Epithelial cell of proximal tubule (primary cell): ENCODE data around the gene WBP1. TPM values are rescaled to one million over a fixed set of nuclear protein-coding genes. Genes with fewer than 3 reads are reported as not detected.

Experiments used
- DNase-seq: peaks from one replicate; pipeline ENCODE4 v3.0.0-alpha.2; 2011; ENCODE audit warnings: low read depth
- H3K4me3 ChIP-seq: 2 replicates; pipeline ENCODE4 v1.5.1; 2011; ENCODE audit warnings: low read depth, mild to moderate bottlenecking, low read length
- CTCF ChIP-seq: conservative IDR thresholded peaks from 2 replicates; pipeline ENCODE4 v1.5.1; 2012; ENCODE audit warnings: low read depth, mild to moderate bottlenecking, low read length
- total RNA-seq: library from RNA; depleted of rRNA; stranded (reverse); fragments of >200 nt; gene quantifications from 2 replicates; pipeline ENCODE4 v1.2.3, GENCODE V29; 2015

WBP1 gene
- total RNA-seq: 36.2 and 84.3 TPM in 2 replicates

GRCh38 chr2:74458132-74458937, at the start of gene WBP1:
WBP1 (plus strand) TSS chr2:74458438; CDS start chr2:74458603, 165 bp downstream.
- peak; percentile 100 for DNase-seq
- TF ChIP-seq CTCF: no peak
- peak within 1 kb of the TSS; percentile 98 for H3K4me3 ChIP-seq

DNA sequence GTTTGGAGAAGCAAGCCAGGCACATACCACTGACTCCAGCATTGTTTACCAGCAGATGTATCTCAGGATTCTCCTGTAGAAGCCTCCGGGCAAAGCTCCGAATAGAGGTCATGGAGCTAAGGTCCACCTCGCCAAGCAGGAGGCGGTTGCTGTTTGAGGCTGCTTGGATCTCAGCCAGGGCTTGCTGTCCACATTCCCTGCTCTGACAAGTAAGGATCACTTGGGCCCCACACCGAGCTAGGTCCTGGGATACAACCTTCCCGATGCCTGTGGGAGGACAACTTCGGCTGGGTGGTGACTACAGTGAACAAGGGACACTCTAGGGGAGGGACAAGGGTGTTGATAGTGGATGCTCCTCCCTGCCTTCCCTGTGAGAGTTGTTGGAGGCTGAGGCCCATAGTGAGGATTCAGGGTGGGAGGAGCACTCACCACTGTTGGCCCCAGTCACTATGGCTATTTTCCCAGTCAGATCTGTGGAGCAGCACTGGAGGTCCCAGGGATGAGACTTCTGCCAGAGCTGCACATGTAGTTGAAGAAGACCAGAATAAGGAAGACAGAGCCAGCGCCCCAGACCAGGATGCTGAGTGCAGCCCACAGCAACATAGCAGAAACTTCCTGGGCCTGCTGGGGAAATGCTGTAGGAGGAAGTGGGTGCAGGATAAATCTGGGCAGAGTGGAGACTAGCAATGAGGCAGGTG, 45.1 kb upstream of the WBP1 start:
- no peak for TF ChIP-seq CTCF
- no peak for DNase-seq
- no peak overlapping the region for H3K4me3 ChIP-seq

DNA sequence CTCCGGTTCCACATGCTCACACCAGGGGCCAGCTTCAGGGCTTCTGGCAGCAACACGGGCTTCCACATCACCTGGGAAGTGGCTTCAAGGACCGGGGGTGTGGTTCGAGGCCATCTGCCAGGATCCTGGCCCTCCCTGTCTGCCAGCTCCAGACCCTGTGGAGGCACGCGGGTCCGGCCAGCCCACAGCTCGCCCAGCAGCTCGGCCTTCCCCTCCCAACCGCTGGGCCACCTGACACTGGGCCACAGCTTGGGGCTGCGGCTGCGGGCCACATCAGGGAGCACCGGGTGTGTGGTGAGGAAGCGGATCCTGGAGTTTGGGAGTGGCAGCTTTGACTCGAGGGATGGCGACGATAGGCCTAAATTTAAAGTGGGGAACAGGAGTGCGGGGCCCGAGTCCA, 43.8 kb upstream of the WBP1 start:
- no peak for DNase-seq
- no peak for TF ChIP-seq CTCF
- peak overlapping the region; percentile 64 for H3K4me3 ChIP-seq

GRCh38 chr2:74414881-74415761, 43.1 kb upstream of the WBP1 start:
- TF ChIP-seq CTCF: peak; percentile 32
- peak overlapping the region; percentile 64 for H3K4me3 ChIP-seq
- DNase-seq: no peak

- H3K4me3 ChIP-seq: peak overlapping the region; percentile 64
- TF ChIP-seq CTCF: no peak
- DNase-seq: no peak
These were observed 42.4 kb upstream of the WBP1 start for GRCh38 chr2:74415762-74416395.

DNA sequence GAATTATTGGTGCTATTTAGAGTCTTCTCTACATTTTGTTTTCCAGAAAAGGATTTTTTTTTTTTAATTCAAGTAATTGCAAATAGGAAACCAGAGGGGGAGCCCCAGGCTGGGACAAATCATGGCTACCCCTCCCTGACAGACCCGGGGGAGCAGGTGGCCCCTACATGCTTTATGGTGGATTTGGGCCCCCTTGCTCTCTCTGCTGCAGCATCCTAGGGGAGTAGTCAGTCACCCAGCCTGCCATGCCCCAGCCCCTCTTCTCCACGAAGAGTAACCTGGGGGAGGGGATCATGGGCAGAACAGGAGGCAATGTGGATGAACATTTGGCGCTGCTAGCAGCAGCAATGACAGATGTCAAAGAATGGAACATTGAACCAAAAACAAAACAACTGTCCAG, 41.5 kb upstream of the WBP1 start:
- H3K4me3 ChIP-seq: no peak overlapping the region
- no peak for DNase-seq
- TF ChIP-seq CTCF: peak; percentile 19
